Large intestine (tissue), 3 donors: Measurements from ENCODE around the gene GJC2. TPM values are rescaled to one million over a fixed set of nuclear protein-coding genes. Genes with fewer than 3 reads are reported as not detected.

ENCODE experiments used
- DNase-seq, 2 donors: peaks; one replicate each; pipeline versions ENCODE4 v3.0.0 to v3.0.0-alpha.2; 2013
- H3K27ac ChIP-seq: one replicate; pipeline ENCODE4 v1.5.1; 2013; ENCODE audit warnings: low read length
- H3K27me3 ChIP-seq: 2 replicates; pipeline ENCODE4 v1.6.1; 2013; ENCODE audit warnings: low read length; ENCODE audit not compliant: control insufficient read depth, insufficient read depth
- H3K36me3 ChIP-seq: 2 replicates; pipeline ENCODE4 v1.6.1; 2013; ENCODE audit warnings: low read length; ENCODE audit not compliant: control insufficient read depth, insufficient read depth
- H3K4me1 ChIP-seq: one replicate; pipeline ENCODE4 v1.6.1; 2013; ENCODE audit warnings: low read length; ENCODE audit not compliant: control insufficient read depth, insufficient read depth
- H3K4me3 ChIP-seq: one replicate; pipeline ENCODE4 v1.5.1; 2013; ENCODE audit warnings: low read length
- H3K9me3 ChIP-seq: one replicate; pipeline ENCODE4 v1.6.1; 2013; ENCODE audit warnings: mild to moderate bottlenecking, low read depth, low read length, moderate library complexity; ENCODE audit not compliant: control insufficient read depth
- WGBS: methylation state at CpG from one replicate; pipeline ENCODE4 v1.1.5; 2013; ENCODE audit warnings: low lambda C conversion rate; ENCODE audit not compliant: insufficient coverage; 5-methylcytosine and 5-hydroxymethylcytosine counted together
- polyA plus RNA-seq: library from polyadenylated mRNA; unstranded; fragments of 120-200 nt; gene quantifications from one replicate; pipeline ENCODE4 v1.2.1, GENCODE V29; 2013

Gene GJC2
- polyA plus RNA-seq, 1 donor = 7.2 TPM

- no peak for DNase-seq
- H3K27ac ChIP-seq = peak overlapping the region; percentile 77
- peaks cover 23% of the 10 kb centered on the region for H3K36me3 ChIP-seq
- H3K27me3 ChIP-seq = peaks cover under 1% of the 10 kb centered on the region
- no peaks in the 10 kb centered on the region for H3K9me3 ChIP-seq
- peaks cover 37% of the 10 kb centered on the region for H3K4me1 ChIP-seq
- WGBS = no CpG with 5 or more reads among the region's 12 CpGs
- H3K4me3 ChIP-seq = no peak overlapping the region
Measured at GRCh38 chr1:228151180-228151925, 1.6 kb downstream of the GJC2 start.

- Histone ChIP-seq H3K4me1 (peaks cover 37% of the 10 kb centered on the region), H3K27ac (no peak overlapping the region), H3K9me3 (no peaks in the 10 kb centered on the region), H3K4me3 (no peak overlapping the region), H3K27me3 (peaks cover 10% of the 10 kb centered on the region), H3K36me3 (peaks cover 19% of the 10 kb centered on the region)
- no CpG with 5 or more reads among the region's 19 CpGs for WGBS
- no peak for DNase-seq
Measured at GRCh38 chr1:228152097-228152917, 2.6 kb downstream of the GJC2 start.

GRCh38 chr1:228152918-228153258, 3.2 kb downstream of the GJC2 start:
- no peak overlapping the region for H3K27ac ChIP-seq
- peaks cover 37% of the 10 kb centered on the region for H3K4me1 ChIP-seq
- no peak overlapping the region for H3K4me3 ChIP-seq
- H3K27me3 ChIP-seq = peaks cover 15% of the 10 kb centered on the region
- no CpG with 5 or more reads among the region's 3 CpGs for WGBS
- no peak for DNase-seq
- peaks cover 3% of the 10 kb centered on the region for H3K9me3 ChIP-seq
- H3K36me3 ChIP-seq = peaks cover 13% of the 10 kb centered on the region

- Histone ChIP-seq H3K27me3 (peaks cover 25% of the 10 kb centered on the region), H3K9me3 (peaks cover 5% of the 10 kb centered on the region), H3K4me3 (no peak overlapping the region), H3K36me3 (peaks cover under 1% of the 10 kb centered on the region), H3K4me1 (peaks cover 34% of the 10 kb centered on the region), H3K27ac (no peak overlapping the region)
- DNase-seq = no peak
- no CpG with 5 or more reads among the region's 11 CpGs for WGBS
Measured at GRCh38 chr1:228154021-228154669, 4.4 kb downstream of the GJC2 start.

GRCh38 chr1:228154670-228155571, 5.2 kb downstream of the GJC2 start:
- no CpG with 5 or more reads among the region's 20 CpGs for WGBS
- no peak for DNase-seq

GRCh38 chr1:228155596-228156514, 6.1 kb downstream of the GJC2 start:
- Histone ChIP-seq H3K4me1 (peaks cover 20% of the 10 kb centered on the region), H3K4me3 (no peak overlapping the region), H3K9me3 (peaks cover 5% of the 10 kb centered on the region), H3K36me3 (no peaks in the 10 kb centered on the region), H3K27ac (no peak overlapping the region), H3K27me3 (peaks cover 42% of the 10 kb centered on the region)
- no peak for DNase-seq
- whole genome bisulfite sequencing = no CpG with 5 or more reads among the region's 16 CpGs

More at GRCh38 chr1:228154670-228155571, 5.2 kb downstream of the GJC2 start:
- Histone ChIP-seq H3K4me3 (no peak overlapping the region), H3K36me3 (no peaks in the 10 kb centered on the region), H3K27ac (no peak overlapping the region), H3K27me3 (peaks cover 33% of the 10 kb centered on the region), H3K4me1 (peaks cover 26% of the 10 kb centered on the region), H3K9me3 (peaks cover 5% of the 10 kb centered on the region)

GRCh38 chr1:228156515-228156881, 6.8 kb downstream of the GJC2 start:
- WGBS = no CpG with 5 or more reads among the region's 9 CpGs
- Histone ChIP-seq H3K4me3 (no peak overlapping the region), H3K36me3 (no peaks in the 10 kb centered on the region), H3K27ac (no peak overlapping the region), H3K27me3 (peaks cover 46% of the 10 kb centered on the region), H3K4me1 (peaks cover 20% of the 10 kb centered on the region), H3K9me3 (peaks cover 5% of the 10 kb centered on the region)
- DNase-seq = no peak

- WGBS = no CpG with 5 or more reads among the region's 24 CpGs
Measured at GRCh38 chr1:228156941-228157728, 7.4 kb downstream of the GJC2 start.

GRCh38 chr1:228157729-228158126, 8.0 kb downstream of the GJC2 start:
- no peak for DNase-seq
- H3K27ac ChIP-seq = no peak overlapping the region
- H3K9me3 ChIP-seq = peaks cover 5% of the 10 kb centered on the region
- H3K4me1 ChIP-seq = peaks cover 25% of the 10 kb centered on the region
- no peaks in the 10 kb centered on the region for H3K36me3 ChIP-seq
- no peak overlapping the region for H3K4me3 ChIP-seq
- peaks cover 46% of the 10 kb centered on the region for H3K27me3 ChIP-seq
- WGBS = no CpG with 5 or more reads among the region's 43 CpGs

More at GRCh38 chr1:228156941-228157728, 7.4 kb downstream of the GJC2 start:
- Histone ChIP-seq H3K4me3 (no peak overlapping the region), H3K4me1 (peaks cover 20% of the 10 kb centered on the region), H3K27ac (no peak overlapping the region), H3K27me3 (peaks cover 46% of the 10 kb centered on the region), H3K9me3 (peaks cover 5% of the 10 kb centered on the region), H3K36me3 (no peaks in the 10 kb centered on the region)
- DNase-seq = no peak
